GM23338 (cell line): Measurements from ENCODE around the gene OR6C1. TPM values are rescaled to one million over a fixed set of nuclear protein-coding genes. Genes with fewer than 3 reads are reported as not detected.

Source experiments
- ATAC-seq: fragments of 200-7000 bp; cut with Tn5 transposase; 3 replicates; pipeline ENCODE4 v1.9.1; 2020
- DNase-seq: peaks from one replicate; pipeline ENCODE4 v3.0.0-alpha.2; 2015; ENCODE audit warnings: low spot score
- H2AFZ ChIP-seq: fragments of 200-600 bp; sonication (generic); 2 replicates; pipeline ENCODE4 v1.8.0; 2016; ENCODE audit warnings: antibody characterized with exemption, mild to moderate bottlenecking, moderate library complexity
- H3F3A ChIP-seq: fragments of 200-600 bp; sonication (generic); replicated peaks from 2 replicates; pipeline ENCODE4 v1.8.0; 2017; ENCODE audit warnings: antibody characterized with exemption, mixed run types, low read depth
- H3K27ac ChIP-seq: fragments of 200-600 bp; sonication (generic); 2 replicates; pipeline ENCODE4 v1.6.1; 2016; ENCODE audit warnings: low read depth
- H3K27me3 ChIP-seq: fragments of 200-600 bp; sonication (generic); 2 replicates; pipeline ENCODE4 v1.8.0; 2016; ENCODE audit warnings: mild to moderate bottlenecking, mixed run types, moderate library complexity; ENCODE audit not compliant: insufficient read depth
- H3K36me3 ChIP-seq: fragments of 200-600 bp; sonication (generic); 2 replicates; pipeline ENCODE4 v1.8.0; 2016; ENCODE audit warnings: mild to moderate bottlenecking; ENCODE audit not compliant: insufficient read depth
- H3K4me1 ChIP-seq: fragments of 200-600 bp; sonication (generic); 2 replicates; pipeline ENCODE4 v1.8.0; 2016; ENCODE audit warnings: mild to moderate bottlenecking, moderate library complexity; ENCODE audit not compliant: insufficient read depth
- H3K4me2 ChIP-seq: fragments of 200-600 bp; sonication (generic); 2 replicates; pipeline ENCODE4 v1.7.1; 2017; ENCODE audit warnings: mixed run types
- H3K4me3 ChIP-seq: fragments of 200-600 bp; sonication (generic); 2 replicates; pipeline ENCODE4 v1.6.1; 2016; ENCODE audit warnings: mixed run types
- H3K79me2 ChIP-seq: fragments of 200-600 bp; sonication (generic); replicated peaks from 2 replicates; pipeline ENCODE4 v1.8.0; 2017; ENCODE audit warnings: mild to moderate bottlenecking; ENCODE audit not compliant: insufficient read depth
- H3K9me2 ChIP-seq: fragments of 200-600 bp; sonication (generic); 2 replicates; pipeline ENCODE4 v1.8.0; 2017; ENCODE audit not compliant: insufficient read depth
- H4K20me1 ChIP-seq: fragments of 200-600 bp; sonication (generic); replicated peaks from 2 replicates; pipeline ENCODE4 v1.8.0; 2017; ENCODE audit warnings: mild to moderate bottlenecking; ENCODE audit not compliant: insufficient read depth
- H3K27ac Mint-ChIP-seq: 2 replicates; pipeline ENCODE4 v1.8.0; 2020; ENCODE audit warnings: inconsistent platforms, mild to moderate bottlenecking, moderate library complexity, mixed read lengths
- H3K27me3 Mint-ChIP-seq: 3 replicates; pipeline ENCODE4 v1.8.0; 2022; ENCODE audit warnings: low read depth, mild to moderate bottlenecking, moderate library complexity, mixed read lengths, inconsistent platforms; ENCODE audit not compliant: insufficient read depth, poor library complexity
- H3K36me3 Mint-ChIP-seq: 3 replicates; pipeline ENCODE4 v1.8.0; 2021; ENCODE audit warnings: low read depth, mild to moderate bottlenecking, inconsistent platforms, moderate library complexity, mixed read lengths
- H3K4me1 Mint-ChIP-seq: 3 replicates; pipeline ENCODE4 v1.8.0; 2020; ENCODE audit warnings: mild to moderate bottlenecking, inconsistent platforms, mixed read lengths
- H3K4me3 Mint-ChIP-seq: 3 replicates; pipeline ENCODE4 v1.8.0; 2021; ENCODE audit warnings: moderate library complexity, mild to moderate bottlenecking, inconsistent platforms, mixed read lengths
- H3K9me3 Mint-ChIP-seq: 3 replicates; pipeline ENCODE4 v1.8.0; 2020; ENCODE audit warnings: moderate library complexity, mild to moderate bottlenecking, inconsistent platforms, mixed read lengths
- CREB1 ChIP-seq: fragments of 250-450 bp; sonication (Bioruptor Pico); IDR thresholded peaks from 2 replicates; pipeline ENCODE4 v1.5.0; 2020; ENCODE audit warnings: low read depth, mild to moderate bottlenecking, moderate library complexity
- EZH2 ChIP-seq: fragments of 200-600 bp; sonication (generic); IDR thresholded peaks from one replicate; pipeline ENCODE4 v1.8.0; 2017; ENCODE audit warnings: antibody characterized with exemption, mild to moderate bottlenecking, low read depth; ENCODE audit not compliant: unreplicated experiment
- EZH2phosphoT487 ChIP-seq: fragments of 200-600 bp; sonication (generic); IDR thresholded peaks from one replicate; pipeline ENCODE4 v1.8.1; 2018; ENCODE audit warnings: antibody characterized with exemption; ENCODE audit not compliant: unreplicated experiment
- JUNB ChIP-seq: IDR thresholded peaks from one replicate; pipeline ENCODE4 v1.6.1; 2016; ENCODE audit warnings: antibody characterized with exemption; ENCODE audit not compliant: unreplicated experiment
- NANOG ChIP-seq: IDR thresholded peaks from 2 replicates; pipeline ENCODE4 v1.6.1; 2016; ENCODE audit warnings: antibody characterized with exemption, borderline replicate concordance
- POLR2AphosphoS5 ChIP-seq: IDR thresholded peaks from 2 replicates; pipeline ENCODE4 v1.6.1; 2016; ENCODE audit warnings: antibody characterized with exemption, low read depth
- ZNF331 ChIP-seq: fragments of 250-450 bp; sonication (Bioruptor Pico); IDR thresholded peaks from 2 replicates; pipeline ENCODE4 v1.5.0; 2020; ENCODE audit warnings: low read depth, mild to moderate bottlenecking, moderate library complexity
- ZNF462 ChIP-seq: fragments of 250-450 bp; sonication (Bioruptor Pico); IDR thresholded peaks from 2 replicates; pipeline ENCODE4 v1.5.0; 2020; ENCODE audit warnings: mild to moderate bottlenecking, moderate library complexity
- polyA plus RNA-seq: library from polyadenylated mRNA; unstranded; fragments of >200 nt; fragmentation: Nextera tagmentation; extraction: Ambion mirVana; gene quantifications from 2 replicates; pipeline ENCODE4 v1.2.1, GENCODE V29; 2016
- total RNA-seq: library from RNA; depleted of rRNA; stranded (reverse); fragments of >200 nt; shearing (Covaris generic); gene quantifications from 2 replicates; pipeline ENCODE4 v1.2.3, GENCODE V29; 2014
- TF ChIP-seq, protein P1 (sequence below): IDR thresholded peaks from 2 replicates; pipeline ENCODE4 v1.6.1; 2016; ENCODE audit warnings: antibody characterized with exemption
- TF ChIP-seq, protein P2 (sequence below): IDR thresholded peaks from one replicate; pipeline ENCODE4 v1.6.1; 2018; ENCODE audit warnings: antibody characterized with exemption; ENCODE audit not compliant: unreplicated experiment

OR6C1 gene
- total and polyA plus RNA-seq, 2 experiments from 2014 or later = not detected

- Histone ChIP-seq H3K4me2 (no peak overlapping the region), H4K20me1 (no peaks in the 10 kb centered on the region), H3K27ac (no peak overlapping the region), H3K79me2 (no peaks in the 10 kb centered on the region), H2AFZ (no peak overlapping the region), H3K27me3 (no peaks in the 10 kb centered on the region), H3K36me3 (no peaks in the 10 kb centered on the region), H3K9me2 (no peaks in the 10 kb centered on the region; the same call in 1 of the 2 replicates), H3F3A (no peaks in the 10 kb centered on the region), H3K4me1 (no peaks in the 10 kb centered on the region), H3K4me3 (no peak overlapping the region)
- H3K27me3 Mint-ChIP-seq = no peaks in the 10 kb centered on the region
- H3K9me3 Mint-ChIP-seq = peaks cover 8% of the 10 kb centered on the region; the same call in 1 of the 3 replicates
- H3K27ac Mint-ChIP-seq = no peak overlapping the region
- H3K4me1 Mint-ChIP-seq = no peaks in the 10 kb centered on the region
- ATAC-seq = no peak
- no peak overlapping the region for H3K4me3 Mint-ChIP-seq
- H3K36me3 Mint-ChIP-seq = no peaks in the 10 kb centered on the region
- DNase-seq = no peak
- no peak for TF ChIP-seq EZH2phosphoT487
- TF ChIP-seq EZH2 = no peak
- TF ChIP-seq NANOG = no peak
- no peak for TF ChIP-seq POLR2AphosphoS5
- TF ChIP-seq, protein P1, sequence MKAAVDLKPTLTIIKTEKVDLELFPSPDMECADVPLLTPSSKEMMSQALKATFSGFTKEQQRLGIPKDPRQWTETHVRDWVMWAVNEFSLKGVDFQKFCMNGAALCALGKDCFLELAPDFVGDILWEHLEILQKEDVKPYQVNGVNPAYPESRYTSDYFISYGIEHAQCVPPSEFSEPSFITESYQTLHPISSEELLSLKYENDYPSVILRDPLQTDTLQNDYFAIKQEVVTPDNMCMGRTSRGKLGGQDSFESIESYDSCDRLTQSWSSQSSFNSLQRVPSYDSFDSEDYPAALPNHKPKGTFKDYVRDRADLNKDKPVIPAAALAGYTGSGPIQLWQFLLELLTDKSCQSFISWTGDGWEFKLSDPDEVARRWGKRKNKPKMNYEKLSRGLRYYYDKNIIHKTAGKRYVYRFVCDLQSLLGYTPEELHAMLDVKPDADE = no peak
- TF ChIP-seq CREB1 = no peak
- TF ChIP-seq JUNB = no peak
Observed at GRCh38 chr12:55280991-55281390, 33.2 kb upstream of the OR6C1 start.

DNA sequence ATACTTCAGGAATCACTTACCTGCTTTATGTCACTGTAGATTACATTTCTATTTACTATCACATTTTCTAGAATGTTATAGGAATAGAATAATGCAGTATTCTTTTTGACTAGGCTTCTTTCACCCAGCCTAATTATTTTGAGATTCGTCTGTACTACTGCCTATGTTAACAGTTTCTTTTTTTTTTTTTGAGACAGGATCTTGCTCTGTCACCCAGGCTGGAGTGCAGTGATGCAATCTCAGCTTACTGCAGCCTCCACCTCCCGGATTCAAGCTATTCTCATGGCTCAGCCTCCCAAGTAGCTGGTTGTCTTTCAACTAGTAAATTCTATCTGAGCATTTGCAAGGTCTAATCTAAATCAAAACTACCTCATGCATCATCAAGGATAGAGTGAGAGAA, 24.1 kb upstream of the OR6C1 start:
- H3K9me3 Mint-ChIP-seq = 0 out of 3 replicates have a peak, but pooled peaks cover 5% of the 10 kb centered on the region
- no peak overlapping the region for H3K27ac Mint-ChIP-seq
- H3K4me3 ChIP-seq = no peak overlapping the region
- DNase-seq = no peak
- H3K27me3 Mint-ChIP-seq = no peaks in the 10 kb centered on the region
- ATAC-seq = no peak
- H3K27me3 ChIP-seq = no peaks in the 10 kb centered on the region
- no peak overlapping the region for H3K27ac ChIP-seq
- no peak overlapping the region for H2AFZ ChIP-seq
- no peaks in the 10 kb centered on the region for H3K36me3 Mint-ChIP-seq
- no peaks in the 10 kb centered on the region for H3K36me3 ChIP-seq
- no peaks in the 10 kb centered on the region for H3K4me1 ChIP-seq
- H3K4me1 Mint-ChIP-seq = no peaks in the 10 kb centered on the region
- peaks cover 10% of the 10 kb centered on the region; the same call in 1 of the 2 replicates for H3K9me2 ChIP-seq
- no peak overlapping the region for H3K4me3 Mint-ChIP-seq
- H3F3A ChIP-seq = no peaks in the 10 kb centered on the region
- no peaks in the 10 kb centered on the region for H3K79me2 ChIP-seq
- H3K4me2 ChIP-seq = no peak overlapping the region
- H4K20me1 ChIP-seq = no peaks in the 10 kb centered on the region
- TF ChIP-seq CREB1 = no peak
- TF ChIP-seq, protein P2, sequence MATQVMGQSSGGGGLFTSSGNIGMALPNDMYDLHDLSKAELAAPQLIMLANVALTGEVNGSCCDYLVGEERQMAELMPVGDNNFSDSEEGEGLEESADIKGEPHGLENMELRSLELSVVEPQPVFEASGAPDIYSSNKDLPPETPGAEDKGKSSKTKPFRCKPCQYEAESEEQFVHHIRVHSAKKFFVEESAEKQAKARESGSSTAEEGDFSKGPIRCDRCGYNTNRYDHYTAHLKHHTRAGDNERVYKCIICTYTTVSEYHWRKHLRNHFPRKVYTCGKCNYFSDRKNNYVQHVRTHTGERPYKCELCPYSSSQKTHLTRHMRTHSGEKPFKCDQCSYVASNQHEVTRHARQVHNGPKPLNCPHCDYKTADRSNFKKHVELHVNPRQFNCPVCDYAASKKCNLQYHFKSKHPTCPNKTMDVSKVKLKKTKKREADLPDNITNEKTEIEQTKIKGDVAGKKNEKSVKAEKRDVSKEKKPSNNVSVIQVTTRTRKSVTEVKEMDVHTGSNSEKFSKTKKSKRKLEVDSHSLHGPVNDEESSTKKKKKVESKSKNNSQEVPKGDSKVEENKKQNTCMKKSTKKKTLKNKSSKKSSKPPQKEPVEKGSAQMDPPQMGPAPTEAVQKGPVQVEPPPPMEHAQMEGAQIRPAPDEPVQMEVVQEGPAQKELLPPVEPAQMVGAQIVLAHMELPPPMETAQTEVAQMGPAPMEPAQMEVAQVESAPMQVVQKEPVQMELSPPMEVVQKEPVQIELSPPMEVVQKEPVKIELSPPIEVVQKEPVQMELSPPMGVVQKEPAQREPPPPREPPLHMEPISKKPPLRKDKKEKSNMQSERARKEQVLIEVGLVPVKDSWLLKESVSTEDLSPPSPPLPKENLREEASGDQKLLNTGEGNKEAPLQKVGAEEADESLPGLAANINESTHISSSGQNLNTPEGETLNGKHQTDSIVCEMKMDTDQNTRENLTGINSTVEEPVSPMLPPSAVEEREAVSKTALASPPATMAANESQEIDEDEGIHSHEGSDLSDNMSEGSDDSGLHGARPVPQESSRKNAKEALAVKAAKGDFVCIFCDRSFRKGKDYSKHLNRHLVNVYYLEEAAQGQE = no peak
- no peak for TF ChIP-seq EZH2
- TF ChIP-seq JUNB = no peak
- TF ChIP-seq ZNF331 = no peak
- TF ChIP-seq ZNF462 = no peak
- TF ChIP-seq EZH2phosphoT487 = no peak
